Effector memory CD8-positive, alpha-beta T cell (primary cell): ENCODE measurements around the gene CKMT2.

Experiments used
- ATAC-seq: fragments of 150-1000 bp; cut with Tn5 transposase; replicated peaks from 2 replicates; pipeline ENCODE4 v1.10.0; 2021; ENCODE audit warnings: mild to moderate bottlenecking, moderate library complexity
- DNase-seq, 3 experiments: peaks; one replicate each; pipeline ENCODE4 v3.0.0; 2021
- H3K27ac Mint-ChIP-seq, 2 donors: one replicate each; pipeline ENCODE4 v1.8.0; 2022; ENCODE audit warnings: mild to moderate bottlenecking in 2 of 2, mixed read lengths in 2 of 2, moderate library complexity in 2 of 2
- H3K27me3 Mint-ChIP-seq, 2 donors: one replicate each; pipeline ENCODE4 v1.8.0; 2022; ENCODE audit warnings: mixed read lengths in 2 of 2
- H3K36me3 Mint-ChIP-seq: one replicate; pipeline ENCODE4 v1.8.0; 2022; ENCODE audit warnings: mild to moderate bottlenecking, moderate library complexity, mixed read lengths; ENCODE audit not compliant: insufficient read depth
- H3K4me1 Mint-ChIP-seq, 2 donors: one replicate each; pipeline ENCODE4 v1.8.0; 2022; ENCODE audit warnings: low read depth in 2 of 2, mixed read lengths in 2 of 2
- H3K4me3 Mint-ChIP-seq, 2 donors: one replicate each; pipeline ENCODE4 v1.8.0; 2022; ENCODE audit warnings: mild to moderate bottlenecking in 2 of 2, mixed read lengths in 2 of 2, moderate library complexity in 2 of 2
- H3K9me3 Mint-ChIP-seq, 2 donors: one replicate each; pipeline ENCODE4 v1.8.0; 2022; ENCODE audit warnings: mixed read lengths in 2 of 2

Gene CKMT2

DNA sequence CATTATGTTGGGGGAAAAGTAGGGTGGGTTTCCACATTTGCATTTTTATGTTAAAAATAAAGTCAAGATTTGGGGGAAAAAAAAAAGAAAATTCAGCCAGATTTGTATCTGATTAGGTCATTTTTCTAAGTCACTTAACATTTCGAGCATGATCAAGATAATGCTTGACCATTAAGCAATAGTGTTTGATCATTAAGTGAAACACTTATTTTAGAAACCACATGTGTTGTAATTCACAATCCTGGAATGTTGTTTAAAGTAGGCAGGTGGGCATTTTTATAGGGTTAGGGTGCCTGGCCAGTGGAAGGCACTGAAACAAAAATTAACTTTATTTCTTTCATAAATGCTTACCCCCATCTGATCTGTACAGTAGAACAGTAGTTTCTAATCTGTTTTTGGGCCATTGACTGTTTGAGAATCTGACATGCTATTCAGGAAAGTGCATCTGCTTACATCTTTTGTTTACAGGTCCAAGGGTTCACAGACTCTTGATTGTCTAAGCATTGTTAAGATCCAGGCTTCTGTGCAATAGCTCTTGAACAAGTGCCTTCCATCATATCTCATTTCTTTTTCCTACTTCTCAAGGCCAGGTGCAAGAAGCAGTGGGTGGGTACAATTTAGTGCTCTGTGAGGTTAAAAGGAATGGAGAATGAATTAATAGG, 77.4 kb downstream of the CKMT2 start:
- no peak for DNase-seq
- H3K9me3 Mint-ChIP-seq: no peaks in the 10 kb centered on the region
- peaks cover 0 to 1% of the 10 kb centered on the region in 2 donors for H3K4me1 Mint-ChIP-seq
- H3K36me3 Mint-ChIP-seq: peaks cover 37% of the 10 kb centered on the region
- no peak for ATAC-seq
- no peak overlapping the region for H3K4me3 Mint-ChIP-seq
- H3K27ac Mint-ChIP-seq: peak overlapping the region in 1 of 2 donors; percentile 15
- H3K27me3 Mint-ChIP-seq: no peaks in the 10 kb centered on the region

DNA sequence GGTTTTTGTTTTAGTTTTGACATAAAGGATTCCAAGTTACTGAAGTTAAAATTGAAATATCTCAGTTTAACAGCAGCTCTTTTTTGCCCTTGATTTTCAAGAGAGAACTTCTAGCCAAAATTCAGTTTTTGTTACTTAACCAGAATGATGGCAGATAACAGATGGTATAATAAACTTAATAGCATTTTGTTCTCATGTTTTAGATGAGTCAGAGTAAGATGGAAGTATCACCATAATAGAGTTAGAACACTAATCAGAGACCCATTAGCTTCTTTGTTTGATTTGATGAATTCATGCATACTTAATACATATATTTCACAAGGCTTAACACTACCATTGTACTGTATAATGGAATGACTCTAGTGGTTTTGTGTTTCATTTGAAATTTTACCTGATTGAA, 80.2 kb downstream of the CKMT2 start:
- Mint-ChIP-seq H3K4me3 (no peak overlapping the region), H3K36me3 (peaks cover 37% of the 10 kb centered on the region)

DNA sequence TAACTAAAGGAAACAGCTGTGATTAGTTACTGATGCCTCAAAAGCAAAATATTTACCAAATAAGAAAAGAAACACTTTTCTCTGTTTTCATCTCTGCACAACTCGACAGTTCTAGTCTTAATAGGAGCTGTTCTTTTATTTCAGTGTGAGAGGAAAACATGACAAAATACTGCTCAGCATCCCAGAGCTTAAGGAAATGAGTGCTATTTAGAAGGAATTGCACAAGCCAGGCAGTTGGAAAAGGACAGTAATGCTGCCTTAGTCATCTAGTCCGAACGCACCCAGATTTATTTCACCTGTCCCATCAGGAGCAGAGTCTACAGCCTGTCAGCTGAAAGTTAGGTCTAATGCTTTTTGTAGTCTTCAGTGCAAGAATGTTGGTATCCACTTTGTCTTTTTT, 80.6 kb downstream of the CKMT2 start:
- Mint-ChIP-seq H3K4me1 (peaks cover 0 to 1% of the 10 kb centered on the region in 2 donors), H3K9me3 (no peaks in the 10 kb centered on the region), H3K36me3 (peaks cover 37% of the 10 kb centered on the region), H3K4me3 (no peak overlapping the region), H3K27ac (no peak overlapping the region), H3K27me3 (no peaks in the 10 kb centered on the region)
- DNase-seq: no peak
- no peak for ATAC-seq

More for the DNA sequence above, 80.2 kb downstream of the CKMT2 start:
- Mint-ChIP-seq H3K27me3 (no peaks in the 10 kb centered on the region), H3K4me1 (peaks cover 0 to 1% of the 10 kb centered on the region in 2 donors), H3K9me3 (no peaks in the 10 kb centered on the region), H3K27ac (peak overlapping the region in 1 of 2 donors; percentile 49)
- DNase-seq (no peak), ATAC-seq (no peak)

DNA sequence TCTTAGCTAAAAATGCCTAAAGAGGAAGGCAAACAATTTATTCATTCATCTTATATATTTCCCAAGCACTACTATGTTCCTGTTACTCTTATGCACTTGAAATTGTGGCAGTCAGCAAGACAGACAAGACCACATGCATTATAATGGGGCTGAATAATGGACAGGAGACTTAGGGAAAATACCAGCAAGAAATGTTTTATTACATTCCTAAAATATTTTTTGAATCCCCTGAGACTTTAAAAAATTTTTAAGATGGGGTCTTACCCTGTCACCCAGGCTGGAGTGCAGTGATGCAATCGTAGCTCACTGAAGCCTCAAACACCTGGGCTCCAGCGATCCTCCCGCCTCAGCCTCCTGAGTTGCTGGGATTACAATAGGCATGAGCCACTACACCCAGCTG, 81.5 kb downstream of the CKMT2 start:
- H3K27ac Mint-ChIP-seq: no peak overlapping the region
- no peak for DNase-seq

DNA sequence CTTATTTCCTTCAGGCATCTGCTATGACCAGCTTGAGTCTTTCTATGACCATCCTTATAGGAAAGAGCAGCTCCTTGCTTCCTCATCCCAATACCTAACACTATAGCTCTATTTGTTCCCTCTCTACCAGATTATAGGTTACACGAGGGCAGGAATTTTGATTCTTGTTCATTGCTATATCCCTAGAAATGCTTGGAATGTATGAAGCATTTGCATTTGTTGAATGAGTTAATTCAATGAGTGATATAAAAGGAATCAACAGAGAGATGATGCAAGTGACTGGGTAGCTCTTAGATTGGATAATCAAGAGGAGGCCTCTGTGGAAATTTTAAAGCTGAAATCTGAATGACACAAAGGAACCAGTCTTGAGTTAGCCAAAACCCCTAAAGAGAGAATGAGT, 82.2 kb downstream of the CKMT2 start:
- H3K4me1 Mint-ChIP-seq: no peaks in the 10 kb centered on the region
- peak overlapping the region in 1 of 2 donors; percentile 44 for H3K27ac Mint-ChIP-seq
- H3K4me3 Mint-ChIP-seq: no peak overlapping the region
- no peaks in the 10 kb centered on the region for H3K9me3 Mint-ChIP-seq
- ATAC-seq: no peak
- no peaks in the 10 kb centered on the region for H3K27me3 Mint-ChIP-seq
- H3K36me3 Mint-ChIP-seq: peaks cover 22% of the 10 kb centered on the region
- no peak for DNase-seq

More for the DNA sequence above, 81.5 kb downstream of the CKMT2 start:
- Mint-ChIP-seq H3K36me3 (peaks cover 28% of the 10 kb centered on the region), H3K4me1 (no peaks in the 10 kb centered on the region), H3K9me3 (no peaks in the 10 kb centered on the region), H3K27me3 (no peaks in the 10 kb centered on the region), H3K4me3 (no peak overlapping the region)
- ATAC-seq: no peak

DNA sequence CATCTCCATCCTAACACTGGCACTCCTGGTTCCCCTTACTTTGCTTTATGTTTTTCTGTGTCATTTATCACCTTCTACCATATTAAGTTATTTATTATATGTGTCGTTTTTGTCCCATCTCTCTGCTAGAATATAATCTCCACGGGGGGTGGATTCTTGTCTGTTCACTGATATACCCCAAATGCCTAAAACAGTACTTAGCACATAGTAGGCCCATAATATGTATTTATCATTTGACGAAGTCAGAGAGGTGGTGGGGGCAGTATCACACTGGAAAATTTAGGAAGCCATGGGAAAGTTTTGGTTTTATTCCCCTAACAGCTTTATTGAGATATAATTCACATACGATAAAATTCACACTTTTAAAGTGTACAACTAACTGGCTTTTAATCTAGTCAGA, 82.7 kb downstream of the CKMT2 start:
- Mint-ChIP-seq H3K36me3 (peaks cover 18% of the 10 kb centered on the region), H3K27me3 (no peaks in the 10 kb centered on the region), H3K4me3 (no peak overlapping the region), H3K9me3 (no peaks in the 10 kb centered on the region), H3K27ac (peak overlapping the region in 1 of 2 donors; percentile 12), H3K4me1 (no peaks in the 10 kb centered on the region)
- ATAC-seq (no peak), DNase-seq (no peak)
